IMR-90 (cell line): Measurements from ENCODE around the gene SNX14. TPM values are rescaled to one million over a fixed set of nuclear protein-coding genes. Genes with fewer than 3 reads are reported as not detected.
A peak's percentile ranks its signal among the peaks of the same experiment; 100 is the strongest.

Experiments
- ATAC-seq: fragments of 200-7000 bp; cut with Tn5 transposase; 2 replicates; pipeline ENCODE4 v1.9.1; 2020; ENCODE audit warnings: low read depth, mild to moderate bottlenecking, moderate library complexity
- BruUV-seq: library from RNA; stranded (reverse); fragments of 400-500 nt; replicated peaks from 2 replicates; lab custom pipeline; 2021; lab: Mats Ljungman, UMichigan
- CTCF ChIA-PET: fragments of 300-600 bp; formaldehyde crosslinking; extraction: SDS; loops from one replicate; lab custom pipeline; 2021; ENCODE audit warnings: antibody characterized with exemption; lab: Yijun Ruan, JAX
- POLR2A ChIA-PET: fragments of 300-600 bp; sonication (Branson Sonifier 250); formaldehyde crosslinking; loops from one replicate; lab custom pipeline; 2022; ENCODE audit warnings: antibody characterized with exemption; ENCODE audit not compliant: unreplicated experiment; lab: Charles Lee
- DNase-seq: peaks from one replicate; pipeline ENCODE4 v3.0.0; 2013
- H2AFZ ChIP-seq: replicated peaks from 2 replicates; pipeline ENCODE3; 2013; ENCODE audit warnings: low read length, mild to moderate bottlenecking; ENCODE audit not compliant: poor library complexity
- H2AK5ac ChIP-seq: 2 replicates; pipeline ENCODE4 v1.6.1; 2013; ENCODE audit warnings: low read depth, low read length, inconsistent platforms
- H2AK9ac ChIP-seq: replicated peaks from 2 replicates; pipeline ENCODE3; 2013; ENCODE audit warnings: mild to moderate bottlenecking, low read depth, low read length, moderate library complexity; ENCODE audit not compliant: poor library complexity
- H2BK120ac ChIP-seq: 2 replicates; pipeline ENCODE4 v1.6.1; 2013; ENCODE audit warnings: low read depth, low read length, inconsistent platforms
- H2BK15ac ChIP-seq: 3 replicates; pipeline ENCODE4 v1.6.1; 2013; ENCODE audit warnings: low read depth, low read length, inconsistent platforms
- H2BK20ac ChIP-seq: 2 replicates; pipeline ENCODE4 v1.6.1; 2013; ENCODE audit warnings: low read depth, mild to moderate bottlenecking, inconsistent platforms, low read length, moderate library complexity
- H2BK5ac ChIP-seq: 2 replicates; pipeline ENCODE4 v1.6.1; 2013; ENCODE audit warnings: mild to moderate bottlenecking, low read depth, low read length, inconsistent platforms; ENCODE audit not compliant: poor library complexity, severe bottlenecking
- H3K14ac ChIP-seq: replicated peaks from 2 replicates; pipeline ENCODE4 v1.6.1; 2013; ENCODE audit warnings: low read depth, low read length, inconsistent platforms
- H3K18ac ChIP-seq: 2 replicates; pipeline ENCODE4 v1.6.1; 2013; ENCODE audit warnings: low read depth, low read length, control low read depth
- H3K23ac ChIP-seq: 2 replicates; pipeline ENCODE4 v1.6.1; 2013; ENCODE audit warnings: low read depth, low read length, inconsistent platforms
- H3K27ac ChIP-seq: 2 replicates; pipeline ENCODE4 v1.5.1; 2013; ENCODE audit warnings: mild to moderate bottlenecking, control low read depth, low read length; ENCODE audit not compliant: insufficient read depth
- H3K27me3 ChIP-seq: 2 replicates; pipeline ENCODE4 v1.6.1; 2013; ENCODE audit warnings: low read length; ENCODE audit not compliant: control insufficient read depth, insufficient read depth
- H3K36me3 ChIP-seq: 2 replicates; pipeline ENCODE4 v1.6.1; 2013; ENCODE audit warnings: low read length, mixed read lengths; ENCODE audit not compliant: control insufficient read depth, insufficient read depth
- H3K4ac ChIP-seq: 2 replicates; pipeline ENCODE4 v1.6.1; 2013; ENCODE audit warnings: low read depth, low read length, inconsistent platforms
- H3K4me1 ChIP-seq: 2 replicates; pipeline ENCODE4 v1.6.1; 2013; ENCODE audit warnings: low read length, mixed read lengths; ENCODE audit not compliant: control insufficient read depth, insufficient read depth
- H3K4me2 ChIP-seq: 2 replicates; pipeline ENCODE4 v1.6.1; 2013; ENCODE audit warnings: low read depth, mild to moderate bottlenecking, control low read depth, low read length, moderate library complexity
- H3K4me3 ChIP-seq: 2 replicates; pipeline ENCODE4 v1.5.1; 2013; ENCODE audit warnings: low read depth, mild to moderate bottlenecking, control low read depth, low read length, moderate library complexity; ENCODE audit not compliant: insufficient read depth
- H3K56ac ChIP-seq: 2 replicates; pipeline ENCODE4 v1.6.1; 2013; ENCODE audit warnings: low read length, inconsistent platforms; ENCODE audit not compliant: insufficient read depth; ENCODE audit errors: extremely low read depth
- H3K79me1 ChIP-seq, 2 experiments: 2 replicates each; pipeline ENCODE4 v1.6.1; 2013; ENCODE audit warnings: low read length in 2 of 2, inconsistent platforms in 1 of 2, low read depth in 1 of 2
- H3K9ac ChIP-seq: 2 replicates; pipeline ENCODE4 v1.6.1; 2013; ENCODE audit warnings: low read depth, low read length, control low read depth
- H3K9me1 ChIP-seq: 2 replicates; pipeline ENCODE4 v1.6.1; 2013; ENCODE audit warnings: low read length, inconsistent platforms; ENCODE audit not compliant: insufficient read depth
- H3K9me3 ChIP-seq: 2 replicates; pipeline ENCODE4 v1.6.1; 2013; ENCODE audit warnings: low read length; ENCODE audit not compliant: control insufficient read depth, insufficient read depth
- H4K20me1 ChIP-seq: 2 replicates; pipeline ENCODE4 v1.6.1; 2013; ENCODE audit warnings: low read length, inconsistent platforms; ENCODE audit not compliant: insufficient read depth
- H4K5ac ChIP-seq: 2 replicates; pipeline ENCODE4 v1.6.1; 2013; ENCODE audit warnings: mild to moderate bottlenecking, low read depth, low read length, control low read depth
- H4K8ac ChIP-seq, 2 experiments: 2 replicates each; pipeline ENCODE4 v1.6.1; 2013; ENCODE audit warnings: low read depth in 2 of 2, low read length in 2 of 2, control low read depth in 1 of 2, inconsistent platforms in 1 of 2
- H4K91ac ChIP-seq: 2 replicates; pipeline ENCODE4 v1.6.1; 2013; ENCODE audit warnings: low read depth, low read length, inconsistent platforms; ENCODE audit not compliant: insufficient read depth
- BHLHE40 ChIP-seq: fragments of 150-350 bp; IDR thresholded peaks from 2 replicates; pipeline ENCODE4 v1.6.1; 2016; ENCODE audit warnings: mild to moderate bottlenecking, low read depth, low read length
- ELK1 ChIP-seq: fragments of 150-350 bp; IDR thresholded peaks from 2 replicates; pipeline ENCODE4 v1.6.1; 2016; ENCODE audit warnings: low read depth, mild to moderate bottlenecking, low read length, moderate library complexity, borderline replicate concordance
- MXI1 ChIP-seq: IDR thresholded peaks from 2 replicates; pipeline ENCODE4 v1.6.1; 2012; ENCODE audit warnings: low read depth, mild to moderate bottlenecking, low read length, moderate library complexity, borderline replicate concordance
- NFE2L2 ChIP-seq: fragments of 150-350 bp; IDR thresholded peaks from 2 replicates; pipeline ENCODE4 v1.6.1; 2016; ENCODE audit warnings: low read depth, mild to moderate bottlenecking, low read length
- POLR2A ChIP-seq: IDR thresholded peaks from 2 replicates; pipeline ENCODE4 v1.6.1; 2012; ENCODE audit warnings: mild to moderate bottlenecking, low read depth, low read length
- RCOR1 ChIP-seq: IDR thresholded peaks from 2 replicates; pipeline ENCODE4 v1.6.1; 2012; ENCODE audit warnings: mild to moderate bottlenecking, low read length, improper control_type of control experiment; ENCODE audit not compliant: insufficient replicate concordance
- RFX5 ChIP-seq: IDR thresholded peaks from 2 replicates; pipeline ENCODE4 v1.8.0; 2012; ENCODE audit warnings: low read depth, mild to moderate bottlenecking, low read length, moderate library complexity
- SMC3 ChIP-seq: fragments of 150-350 bp; IDR thresholded peaks from 2 replicates; pipeline ENCODE4 v1.6.1; 2016; ENCODE audit warnings: low read depth, mild to moderate bottlenecking, antibody characterized with exemption, low read length, moderate library complexity
- USF2 ChIP-seq: fragments of 150-350 bp; IDR thresholded peaks from 2 replicates; pipeline ENCODE4 v1.6.1; 2017; ENCODE audit warnings: mild to moderate bottlenecking, antibody characterized with exemption, low read length, low read depth
- WGBS, 2 experiments: methylation state at CpG; one replicate each; pipeline versions ENCODE4 v1.1.5 to v1.1.7; 2013; ENCODE audit warnings: missing lambda C conversion rate in 2 of 2; ENCODE audit not compliant: insufficient read length in 1 of 2; ENCODE audit errors: extremely low coverage in 2 of 2; 5-methylcytosine and 5-hydroxymethylcytosine counted together
- dilution Hi-C: fragments of 300-500 bp; cut with HindIII; formaldehyde crosslinking; loops from one replicate; pipeline ENCODE4 v1.14.3; 2018; ENCODE audit warnings: low sequenced_read_pairs; ENCODE audit not compliant: unreplicated experiment
- in situ Hi-C: fragments of 300-500 bp; cut with MboI; formaldehyde crosslinking; loops from 3 replicates; pipeline ENCODE4 v1.14.3; 2019; ENCODE audit warnings: low sequenced_read_pairs, inconsistent platforms, mixed read lengths
- intact Hi-C: fragments of 100-400 bp; cut with micrococcal nuclease; formaldehyde crosslinking; loops from 2 replicates; pipeline ENCODE4 v1.10.0; 2022
- polyA plus RNA-seq, 3 experiments: library from polyadenylated mRNA; depleted of rRNA; stranded (reverse); fragments of >200 nt; gene quantifications; 2 replicates each; pipeline ENCODE4 v1.2.3, GENCODE V29; 2012; ENCODE audit warnings: low replicate concordance in 1 of 3
- total RNA-seq: library from RNA; depleted of rRNA; stranded (reverse); fragments of >200 nt; gene quantifications from 2 replicates; pipeline ENCODE4 v1.2.3, GENCODE V29; 2012

The SNX14 gene
- total and polyA plus RNA-seq, 2 of the 4 experiments (the other 2 are of a cell fraction): 39.9 to 61.8 TPM

GRCh38 chr6:85641897-85642773, 48.5 kb upstream of the SNX14 start:
- peak overlapping the region; percentile 100 for H3K4ac ChIP-seq
- H3K9me1 ChIP-seq: peaks cover 4% of the 10 kb centered on the region; the same call in 1 of the 2 replicates
- peak overlapping the region; percentile 98 for H3K9ac ChIP-seq
- H4K5ac ChIP-seq: peak overlapping the region; percentile 95
- H3K4me2 ChIP-seq: peak overlapping the region; percentile 90
- dilution Hi-C loops (no loop called here), intact Hi-C loops (loop anchor here (2.0 to 5.0 kb wide), 2 partner anchors 105 to 190 kb away; partner anchors contain the start of gene NT5E), in situ Hi-C loops (loop anchor here (5.0 kb wide), 1 partner anchor 35 kb away; no protein-coding TSS in a partner anchor)
- WGBS, 2 experiments: 0% methylated on average over 61 of the region's 85 CpGs; no CpG with 5 or more reads in 1 of the 2 experiments
- H2BK20ac ChIP-seq: no peak overlapping the region
- peak; percentile 45 for DNase-seq
- ChIA-PET CTCF (no interaction called here), POLR2A (interaction anchor here (0.7 to 1.6 kb wide), 3 partner anchors 34 to 1517 kb away, joined by 3 to 21 read pairs (median 3); no protein-coding TSS in a partner anchor)
- peak overlapping the region; percentile 100 for H3K23ac ChIP-seq
- H3K9me3 ChIP-seq: no peaks in the 10 kb centered on the region
- peaks cover 54% of the 10 kb centered on the region for H4K20me1 ChIP-seq
- no peaks in the 10 kb centered on the region for H3K27me3 ChIP-seq
- H3K56ac ChIP-seq: peak overlapping the region; percentile 95
- H4K8ac ChIP-seq: peak overlapping the region; percentile 96 to 97
- BruUV-seq: no TSS peak
- H3K4me1 ChIP-seq: peaks cover 4% of the 10 kb centered on the region
- peak overlapping the region; percentile 100 for H4K91ac ChIP-seq
- H2AFZ ChIP-seq: peak overlapping the region; percentile 85
- H3K79me1 ChIP-seq: peaks cover 6 to 17% of the 10 kb centered on the region in 2 experiments
- peak overlapping the region; percentile 98 for H3K27ac ChIP-seq
- ATAC-seq: no peak; the same call in 1 of the 2 replicates
- peak overlapping the region; percentile 99 for H2AK5ac ChIP-seq
- H2BK120ac ChIP-seq: peak overlapping the region; percentile 81
- H2AK9ac ChIP-seq: peak overlapping the region; percentile 100
- H2BK5ac ChIP-seq: peak overlapping the region; percentile 97
- peak overlapping the region; percentile 95 for H3K4me3 ChIP-seq
- peak overlapping the region; percentile 100 for H3K14ac ChIP-seq
- TF ChIP-seq ELK1: no peak
- TF ChIP-seq USF2: peak; percentile 35; the same call in 1 of the 2 replicates
- TF ChIP-seq POLR2A: no peak; the same call in 1 of the 2 replicates
- TF ChIP-seq RFX5: no peak
- no peak for TF ChIP-seq NFE2L2
- TF ChIP-seq MXI1: peak; percentile 82; the same call in 1 of the 2 replicates
- TF ChIP-seq BHLHE40: no peak
- no peak for TF ChIP-seq RCOR1
- TF ChIP-seq SMC3: no peak
- H2BK15ac ChIP-seq: 0 out of 3 replicates have a peak overlapping the region, but pooled peaks have one; percentile 9
- peaks cover 10% of the 10 kb centered on the region for H3K36me3 ChIP-seq
- H3K18ac ChIP-seq: peak overlapping the region; percentile 94
